H1 (cell line): Measurements from ENCODE around the gene BNC2. TPM values are rescaled to one million over a fixed set of nuclear protein-coding genes. Genes with fewer than 3 reads are reported as not detected.

ENCODE experiments used
- CTCF ChIA-PET: fragments of 300-600 bp; sonication (Branson Sonifier 250); formaldehyde crosslinking; loops from one replicate; lab custom pipeline; 2021; ENCODE audit not compliant: partially characterized antibody; lab: Charles Lee
- POLR2A ChIA-PET: fragments of 300-600 bp; sonication (Branson Sonifier 250); formaldehyde crosslinking; loops from one replicate; lab custom pipeline; 2021; ENCODE audit warnings: inconsistent platforms; ENCODE audit not compliant: partially characterized antibody; lab: Charles Lee
- DNase-seq, 2 experiments: peaks; one replicate each; pipeline versions ENCODE4 v3.0.0 to v3.0.0-alpha.2; 2010 to 2022; ENCODE audit warnings: low spot score in 2 of 2, low read depth in 1 of 2, mixed read lengths in 1 of 2
- FAIRE-seq: peaks from 2 replicates; lab custom pipeline; 2011; peaks lifted over from hg19 to GRCh38; lab: Jason Lieb, UNC
- H2AFZ ChIP-seq: 2 replicates; pipeline ENCODE4 v1.8.1; 2012; ENCODE audit warnings: low read length, inconsistent platforms
- H2AK5ac ChIP-seq: 2 replicates; pipeline ENCODE4 v1.6.1; 2013; ENCODE audit warnings: low read depth, low read length
- H2BK120ac ChIP-seq: replicated peaks from 2 replicates; pipeline ENCODE3; 2013; ENCODE audit warnings: low read depth, low read length, inconsistent platforms
- H2BK12ac ChIP-seq: 2 replicates; pipeline ENCODE4 v1.6.1; 2013; ENCODE audit warnings: low read depth, low read length
- H2BK15ac ChIP-seq: 2 replicates; pipeline ENCODE4 v1.6.1; 2013; ENCODE audit warnings: low read length
- H2BK20ac ChIP-seq: 2 replicates; pipeline ENCODE4 v1.6.1; 2013; ENCODE audit warnings: low read length
- H2BK5ac ChIP-seq: 2 replicates; pipeline ENCODE4 v1.6.1; 2013; ENCODE audit warnings: low read depth, low read length
- H3K14ac ChIP-seq: 2 replicates; pipeline ENCODE4 v1.6.1; 2013; ENCODE audit warnings: inconsistent platforms; ENCODE audit not compliant: insufficient read length
- H3K18ac ChIP-seq: 2 replicates; pipeline ENCODE4 v1.6.1; 2013; ENCODE audit warnings: low read length; ENCODE audit errors: extremely low read depth
- H3K23ac ChIP-seq: 2 replicates; pipeline ENCODE4 v1.6.1; 2013; ENCODE audit warnings: inconsistent platforms; ENCODE audit not compliant: insufficient read length
- H3K23me2 ChIP-seq: 2 replicates; pipeline ENCODE4 v1.6.1; 2013; ENCODE audit warnings: low read depth, low read length
- H3K27ac ChIP-seq: 2 replicates; pipeline ENCODE4 v1.6.1; 2011; ENCODE audit warnings: low read depth, low read length, inconsistent platforms
- H3K27me3 ChIP-seq, 4 experiments: replicated peaks in 1 of 4; 1 replicate in 1 of 4; 2 replicates in 3 of 4; pipeline versions ENCODE4 v1.6.1 to v1.8.1; 2011 to 2013; ENCODE audit warnings: low read length in 3 of 4, mild to moderate bottlenecking in 3 of 4, inconsistent platforms in 2 of 4, mixed read lengths in 2 of 4, moderate library complexity in 1 of 4; ENCODE audit not compliant: control insufficient read depth in 3 of 4, insufficient read depth in 3 of 4; ENCODE audit errors: extremely low read depth in 1 of 4
- H3K36me3 ChIP-seq, 4 experiments: 2 replicates each; pipeline versions ENCODE4 v1.6.1 to v1.8.1; 2011 to 2013; ENCODE audit warnings: mild to moderate bottlenecking in 4 of 4, low read length in 3 of 4, moderate library complexity in 2 of 4, control low read depth in 1 of 4, inconsistent platforms in 1 of 4; ENCODE audit not compliant: insufficient read depth in 4 of 4, control insufficient read depth in 2 of 4
- H3K4ac ChIP-seq: replicated peaks from 2 replicates; pipeline ENCODE3; 2013; ENCODE audit warnings: low read length, low read depth, mixed read lengths, inconsistent platforms; ENCODE audit not compliant: insufficient read length
- H3K4me1 ChIP-seq, 4 experiments: replicated peaks in 1 of 4; 1 replicate in 1 of 4; 2 replicates in 3 of 4; pipeline versions ENCODE4 v1.6.1 to v1.8.1; 2011 to 2013; ENCODE audit warnings: low read length in 3 of 4, inconsistent platforms in 2 of 4, mixed read lengths in 1 of 4; ENCODE audit not compliant: insufficient read depth in 4 of 4, control insufficient read depth in 3 of 4
- H3K4me2 ChIP-seq, 2 experiments: 2 replicates each; pipeline versions ENCODE4 v1.6.1 to v1.8.1; 2011 to 2013; ENCODE audit warnings: low read depth in 2 of 2, low read length in 2 of 2, control low read depth in 1 of 2, inconsistent platforms in 1 of 2, mild to moderate bottlenecking in 1 of 2; ENCODE audit not compliant: insufficient read depth in 1 of 2
- H3K4me3 ChIP-seq, 4 experiments: fragments of 200-600, 300-600 bp in 1 of 4; sonication (generic), shearing (Covaris generic), sonication (Bioruptor Twin) in 1 of 4; 2 replicates each; pipeline versions ENCODE4 v1.5.1 to v1.8.1; 2011 to 2016; ENCODE audit warnings: low read length in 4 of 4, low read depth in 3 of 4, control low read depth in 2 of 4, inconsistent platforms in 2 of 4, mild to moderate bottlenecking in 2 of 4, mixed read lengths in 1 of 4, moderate library complexity in 1 of 4; ENCODE audit not compliant: insufficient read depth in 2 of 4; ENCODE audit errors: extremely low read depth in 1 of 4
- H3K56ac ChIP-seq: replicated peaks from 2 replicates; pipeline ENCODE3; 2013; ENCODE audit warnings: low read depth, mild to moderate bottlenecking, mixed read lengths, low read length, inconsistent platforms; ENCODE audit not compliant: insufficient read length
- H3K79me1 ChIP-seq: 2 replicates; pipeline ENCODE4 v1.6.1; 2013; ENCODE audit warnings: low read depth, low read length, control low read depth
- H3K79me2 ChIP-seq, 2 experiments: 2 replicates each; pipeline versions ENCODE4 v1.6.1 to v1.8.1; 2012 to 2013; ENCODE audit warnings: low read length in 2 of 2, mild to moderate bottlenecking in 2 of 2, inconsistent platforms in 1 of 2; ENCODE audit not compliant: insufficient read depth in 2 of 2, control insufficient read depth in 1 of 2
- H3K9ac ChIP-seq, 4 experiments: replicated peaks in 1 of 4; 1 replicate in 1 of 4; 2 replicates in 3 of 4; pipeline versions ENCODE4 v1.6.1 to v1.8.1; 2011 to 2013; ENCODE audit warnings: low read depth in 3 of 4, low read length in 3 of 4, control low read depth in 2 of 4, mild to moderate bottlenecking in 2 of 4, moderate library complexity in 2 of 4, inconsistent platforms in 1 of 4; ENCODE audit errors: extremely low read depth in 1 of 4
- H3K9me3 ChIP-seq, 2 experiments: 2 replicates each; pipeline versions ENCODE4 v1.6.1 to v1.8.1; 2012 to 2013; ENCODE audit warnings: mild to moderate bottlenecking in 2 of 2, moderate library complexity in 2 of 2, control low read depth in 1 of 2, inconsistent platforms in 1 of 2, low read depth in 1 of 2, low read length in 1 of 2, mixed read lengths in 1 of 2; ENCODE audit not compliant: insufficient read depth in 2 of 2
- H4K20me1 ChIP-seq, 2 experiments: replicated peaks in 1 of 2; 2 replicates each; pipeline versions ENCODE3 to v1.8.1; 2011 to 2013; ENCODE audit warnings: inconsistent platforms in 2 of 2, low read length in 2 of 2, mild to moderate bottlenecking in 1 of 2; ENCODE audit not compliant: insufficient read depth in 2 of 2, control insufficient read depth in 1 of 2
- H4K5ac ChIP-seq: 2 replicates; pipeline ENCODE4 v1.6.1; 2013; ENCODE audit warnings: low read length, low read depth, mixed read lengths, inconsistent platforms; ENCODE audit not compliant: insufficient read length
- H4K8ac ChIP-seq: 2 replicates; pipeline ENCODE4 v1.8.0; 2013; ENCODE audit warnings: mild to moderate bottlenecking, moderate library complexity, low read length, inconsistent platforms; ENCODE audit not compliant: insufficient read depth; ENCODE audit errors: extremely low read depth
- H4K91ac ChIP-seq: replicated peaks from 2 replicates; pipeline ENCODE3; 2013; ENCODE audit warnings: low read length, mixed read lengths, inconsistent platforms; ENCODE audit not compliant: insufficient read length
- BACH1 ChIP-seq: IDR thresholded peaks from 2 replicates; pipeline ENCODE4 v1.6.1; 2012; ENCODE audit warnings: low read length, improper control_type of control experiment
- BCL11A ChIP-seq, 2 experiments: IDR thresholded peaks; one replicate each; pipeline ENCODE4 v1.6.1; 2011; ENCODE audit warnings: low read depth in 2 of 2, low read length in 2 of 2, mild to moderate bottlenecking in 2 of 2
- CBX8 ChIP-seq: fragments of 300-800, 300-1000 bp; sonication (generic); IDR thresholded peaks from 2 replicates; pipeline ENCODE4 v1.7.1; 2016; ENCODE audit warnings: low read depth, low read length, borderline replicate concordance
- CTCF ChIP-seq, 3 experiments: IDR thresholded peaks; 1 replicate in 2 of 3; 2 replicates in 1 of 3; pipeline versions ENCODE4 v1.5.1 to v1.6.1; 2011; ENCODE audit warnings: low read length in 3 of 3, mild to moderate bottlenecking in 3 of 3, inconsistent platforms in 2 of 3, low read depth in 1 of 3, moderate library complexity in 1 of 3; ENCODE audit not compliant: insufficient read depth in 1 of 3; ENCODE audit errors: control extremely low read depth in 1 of 3
- KDM5A ChIP-seq: fragments of 200-600 bp; IDR thresholded peaks from 2 replicates; pipeline ENCODE4 v1.7.1; 2012; ENCODE audit warnings: mild to moderate bottlenecking, low read length, inconsistent platforms, mixed read lengths
- NANOG ChIP-seq: IDR thresholded peaks from 2 replicates; pipeline ENCODE4 v1.6.1; 2011; ENCODE audit warnings: low read length, low read depth, mild to moderate bottlenecking, inconsistent platforms; ENCODE audit not compliant: insufficient read depth, poor library complexity, severe bottlenecking
- NRF1 ChIP-seq: IDR thresholded peaks from 2 replicates; pipeline ENCODE4 v1.6.1; 2011; ENCODE audit warnings: mild to moderate bottlenecking, low read depth, low read length, improper control_type of control experiment
- PHF8 ChIP-seq: fragments of 200-600 bp; sonication (generic); conservative IDR thresholded peaks from 2 replicates; pipeline ENCODE4 v1.7.1; 2012; ENCODE audit warnings: low read depth, mild to moderate bottlenecking, inconsistent platforms, low read length, moderate library complexity
- ZNF274 ChIP-seq: IDR thresholded peaks from 2 replicates; pipeline ENCODE4 v1.7.0; 2012; ENCODE audit warnings: low read length, borderline replicate concordance; ENCODE audit errors: extremely low read depth
- WGBS, 2 experiments: shearing (Covaris generic) in 1 of 2; methylation state at CpG; one replicate each; pipeline versions ENCODE4 v1.1.6 to v1.1.7; 2013 to 2015; ENCODE audit warnings: low lambda C conversion rate in 2 of 2, mixed read lengths in 2 of 2, inconsistent platforms in 1 of 2, low coverage in 1 of 2, missing lambda C conversion rate in 1 of 2; ENCODE audit not compliant: insufficient replicate concordance in 2 of 2, insufficient coverage in 1 of 2, insufficient read length in 1 of 2; ENCODE audit errors: extremely low coverage in 1 of 2, missing lambda C conversion rate in 1 of 2; 5-methylcytosine and 5-hydroxymethylcytosine counted together
- polyA plus RNA-seq, 7 experiments: library from polyadenylated mRNA; depleted of rRNA in 3 of 7; stranded (reverse) in 5 of 7; unstranded in 2 of 7; fragments of >200 nt in 5 of 7; fragments of 200-250 nt in 2 of 7; gene quantifications; 1 replicate in 5 of 7; 2 replicates in 1 of 7; 4 replicates in 1 of 7; pipeline versions ENCODE4 v1.2.1 to v1.2.3, GENCODE V29; 2011 to 2013; ENCODE audit warnings: missing spikeins in 2 of 7, mixed read lengths in 2 of 7
- total RNA-seq: library from RNA; stranded (reverse); fragmentation: NEBNext Ultra II Directional; extraction: Animal tissue kit (Norgen Biotek cat#: 25700); gene quantifications from 2 replicates; pipeline ENCODE4 v1.2.1, GENCODE V29; 2021
- TF ChIP-seq, protein P1 (sequence below): IDR thresholded peaks from 2 replicates; pipeline ENCODE4 v1.6.1; 2012; ENCODE audit warnings: low read length, inconsistent platforms

The BNC2 gene
- total and polyA plus RNA-seq, 2 of the 8 experiments (the other 6 are each of a cell fraction or from before 2014, with no cell fraction given) = 16.0 to 26.8 TPM

- CTCF ChIA-PET = no interaction called here
- TF ChIP-seq BCL11A (IDR thresholded peaks at IDR 0.05; ENCODE audit: low read depth in 2 of 2, low read length in 2 of 2) (no peak), KDM5A (no peak), NANOG (no peak), CBX8 (no peak), ZNF274 (no peak), CTCF (IDR thresholded peaks at IDR 0.05; ENCODE audit: control extremely low read depth in 1 of 3, insufficient read depth in 1 of 3, low read depth in 1 of 3, low read length in 3 of 3) (no peak), PHF8 (no peak), BACH1 (no peak), NRF1 (no peak)
- TF ChIP-seq, protein P1, sequence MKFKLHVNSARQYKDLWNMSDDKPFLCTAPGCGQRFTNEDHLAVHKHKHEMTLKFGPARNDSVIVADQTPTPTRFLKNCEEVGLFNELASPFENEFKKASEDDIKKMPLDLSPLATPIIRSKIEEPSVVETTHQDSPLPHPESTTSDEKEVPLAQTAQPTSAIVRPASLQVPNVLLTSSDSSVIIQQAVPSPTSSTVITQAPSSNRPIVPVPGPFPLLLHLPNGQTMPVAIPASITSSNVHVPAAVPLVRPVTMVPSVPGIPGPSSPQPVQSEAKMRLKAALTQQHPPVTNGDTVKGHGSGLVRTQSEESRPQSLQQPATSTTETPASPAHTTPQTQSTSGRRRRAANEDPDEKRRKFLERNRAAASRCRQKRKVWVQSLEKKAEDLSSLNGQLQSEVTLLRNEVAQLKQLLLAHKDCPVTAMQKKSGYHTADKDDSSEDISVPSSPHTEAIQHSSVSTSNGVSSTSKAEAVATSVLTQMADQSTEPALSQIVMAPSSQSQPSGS = no peak
These were observed 176.9 kb downstream of the BNC2 start for GRCh38 chr9:16693616-16694015.

More at GRCh38 chr9:16693616-16694015, 176.9 kb downstream of the BNC2 start:
- Histone ChIP-seq H2AFZ (no peak overlapping the region), H3K79me1 (no peaks in the 10 kb centered on the region), H4K5ac (no peak overlapping the region), H2BK20ac (no peak overlapping the region), H4K91ac (no peak overlapping the region), H3K4me2 (no peak overlapping the region), H3K4me1 (peaks cover 0 to 14% (median 10%) of the 10 kb centered on the region in 4 experiments; a peak in 4 of 7 replicates), H3K4me3 (no peak overlapping the region), H3K4ac (no peak overlapping the region), H3K27me3 (no peaks in the 10 kb centered on the region), H2BK120ac (no peak overlapping the region), H3K56ac (no peak overlapping the region), H3K36me3 (no peaks in the 10 kb centered on the region), H3K14ac (no peak overlapping the region), H4K8ac (no peak overlapping the region), H3K23ac (no peak overlapping the region), H2BK5ac (no peak overlapping the region), H2BK12ac (no peak overlapping the region), H4K20me1 (no peaks in the 10 kb centered on the region), H3K9ac (no peak overlapping the region), H3K79me2 (peaks cover 0 to 13% of the 10 kb centered on the region in 2 experiments; a peak in 1 of 4 replicates), H3K18ac (no peak overlapping the region), H3K27ac (no peak overlapping the region), H2BK15ac (no peak overlapping the region), H2AK5ac (no peak overlapping the region), H3K23me2 (no peaks in the 10 kb centered on the region), H3K9me3 (no peaks in the 10 kb centered on the region)
- DNase-seq = no peak
- POLR2A ChIA-PET = interaction anchor here (1.8 kb wide), 1 partner anchor 11 kb away, joined by 3 read pairs; no protein-coding TSS in a partner anchor
- no peak for FAIRE-seq
- WGBS, 2 experiments = 92% methylated on average over 3 of the region's 3 CpGs; no CpG with 5 or more reads in 1 of the 2 experiments
